H9 (cell line): ENCODE measurements around the gene MVD. TPM values are rescaled to one million over a fixed set of nuclear protein-coding genes. Genes with fewer than 3 reads are reported as not detected.

Experiments used
- DNase-seq: peaks from one replicate; pipeline ENCODE4 v3.0.0-alpha.2; 2017
- H2AFZ ChIP-seq: one replicate; pipeline ENCODE4 v1.6.1; 2013; ENCODE audit warnings: mild to moderate bottlenecking, low read length, control low read depth, moderate library complexity
- H2AK5ac ChIP-seq: 2 replicates; pipeline ENCODE4 v1.6.1; 2013; ENCODE audit warnings: low read length, control low read depth, mixed read lengths; ENCODE audit not compliant: insufficient read length
- H2BK120ac ChIP-seq: one replicate; pipeline ENCODE4 v1.6.1; 2013; ENCODE audit warnings: low read depth, mild to moderate bottlenecking, low read length, control low read depth, inconsistent platforms; ENCODE audit not compliant: poor library complexity, severe bottlenecking
- H2BK12ac ChIP-seq: 2 replicates; pipeline ENCODE4 v1.6.1; 2013; ENCODE audit warnings: low read length, control low read depth, mixed read lengths, low read depth; ENCODE audit not compliant: insufficient read length
- H2BK15ac ChIP-seq: 2 replicates; pipeline ENCODE4 v1.6.1; 2013; ENCODE audit warnings: low read depth, low read length, control low read depth
- H2BK20ac ChIP-seq: one replicate; pipeline ENCODE4 v1.6.1; 2013; ENCODE audit warnings: low read depth, mild to moderate bottlenecking, low read length, control low read depth, inconsistent platforms; ENCODE audit not compliant: poor library complexity, severe bottlenecking
- H2BK5ac ChIP-seq: 2 replicates; pipeline ENCODE4 v1.6.1; 2013; ENCODE audit warnings: low read length, control low read depth, mixed read lengths; ENCODE audit not compliant: insufficient read length
- H3K14ac ChIP-seq: 2 replicates; pipeline ENCODE4 v1.6.1; 2013; ENCODE audit warnings: low read length, control low read depth; ENCODE audit not compliant: insufficient read depth
- H3K18ac ChIP-seq: 2 replicates; pipeline ENCODE4 v1.6.1; 2013; ENCODE audit warnings: low read depth, mild to moderate bottlenecking, mixed read lengths, low read length, control low read depth; ENCODE audit not compliant: insufficient read length
- H3K23ac ChIP-seq: 2 replicates; pipeline ENCODE4 v1.6.1; 2013; ENCODE audit warnings: low read length, control low read depth, mixed read lengths, low read depth; ENCODE audit not compliant: insufficient read length
- H3K23me2 ChIP-seq: 2 replicates; pipeline ENCODE4 v1.6.1; 2013; ENCODE audit warnings: low read depth, mild to moderate bottlenecking, mixed read lengths, low read length, control low read depth; ENCODE audit not compliant: insufficient read length, poor library complexity, severe bottlenecking
- H3K27ac ChIP-seq: 2 replicates; pipeline ENCODE4 v1.5.1; 2013; ENCODE audit warnings: low read length, control low read depth, mixed read lengths, low read depth; ENCODE audit not compliant: insufficient read length
- H3K27me3 ChIP-seq: 2 replicates; pipeline ENCODE4 v1.6.1; 2013; ENCODE audit warnings: low read length, control low read depth, inconsistent platforms; ENCODE audit not compliant: insufficient read depth
- H3K4ac ChIP-seq: 2 replicates; pipeline ENCODE4 v1.6.1; 2013; ENCODE audit warnings: low read depth, mild to moderate bottlenecking, control low read depth, inconsistent platforms, low read length, moderate library complexity
- H3K4me1 ChIP-seq: 2 replicates; pipeline ENCODE4 v1.6.1; 2013; ENCODE audit warnings: low read length, control low read depth, inconsistent platforms; ENCODE audit not compliant: insufficient read depth
- H3K4me2 ChIP-seq: 2 replicates; pipeline ENCODE4 v1.6.1; 2013; ENCODE audit warnings: low read length, control low read depth, mixed read lengths; ENCODE audit not compliant: insufficient read length, insufficient read depth
- H3K56ac ChIP-seq: 2 replicates; pipeline ENCODE4 v1.6.1; 2013; ENCODE audit warnings: low read depth, mild to moderate bottlenecking, mixed read lengths, low read length, control low read depth; ENCODE audit not compliant: insufficient read length
- H3K79me1 ChIP-seq: 2 replicates; pipeline ENCODE4 v1.6.1; 2013; ENCODE audit warnings: low read depth, mild to moderate bottlenecking, moderate library complexity, low read length, control low read depth, inconsistent platforms; ENCODE audit not compliant: insufficient read depth, poor library complexity, severe bottlenecking
- H3K79me2 ChIP-seq: 2 replicates; pipeline ENCODE4 v1.6.1; 2013; ENCODE audit warnings: low read length, control low read depth, inconsistent platforms; ENCODE audit not compliant: insufficient read depth
- H3K9ac ChIP-seq: 2 replicates; pipeline ENCODE4 v1.6.1; 2013; ENCODE audit warnings: low read length, control low read depth, mixed read lengths; ENCODE audit not compliant: insufficient read length; ENCODE audit errors: extremely low read depth
- H3K9me3 ChIP-seq: one replicate; pipeline ENCODE4 v1.6.1; 2013; ENCODE audit warnings: low read depth, low read length, inconsistent platforms; ENCODE audit not compliant: control insufficient read depth
- H3T11ph ChIP-seq: one replicate; pipeline ENCODE4 v1.6.1; 2013; ENCODE audit warnings: mild to moderate bottlenecking, low read length, control low read depth, inconsistent platforms
- H4K20me1 ChIP-seq: one replicate; pipeline ENCODE4 v1.6.1; 2013; ENCODE audit not compliant: control insufficient read depth, insufficient read length, insufficient read depth
- H4K5ac ChIP-seq: 2 replicates; pipeline ENCODE4 v1.6.1; 2013; ENCODE audit warnings: low read depth, mild to moderate bottlenecking, mixed read lengths, low read length, control low read depth; ENCODE audit not compliant: insufficient read length
- H4K8ac ChIP-seq: replicated peaks from 2 replicates; pipeline ENCODE4 v1.6.1; 2013; ENCODE audit warnings: low read length, control low read depth, mixed read lengths, low read depth; ENCODE audit not compliant: insufficient read length
- H4K91ac ChIP-seq: 2 replicates; pipeline ENCODE4 v1.6.1; 2013; ENCODE audit warnings: low read depth, mild to moderate bottlenecking, moderate library complexity, mixed read lengths, low read length, control low read depth; ENCODE audit not compliant: insufficient read length
- H3K27ac Mint-ChIP-seq, 3 experiments: 2 replicates in 2 of 3; 3 replicates in 1 of 3; pipeline ENCODE4 v1.8.0; 2020 to 2021; ENCODE audit warnings: mixed read lengths in 3 of 3, mild to moderate bottlenecking in 1 of 3, moderate library complexity in 1 of 3
- H3K27me3 Mint-ChIP-seq: 2 replicates; pipeline ENCODE4 v1.8.0; 2021; ENCODE audit warnings: low read depth, mild to moderate bottlenecking, moderate library complexity, mixed read lengths
- H3K36me3 Mint-ChIP-seq, 3 experiments: 2 replicates in 2 of 3; 3 replicates in 1 of 3; pipeline ENCODE4 v1.8.0; 2020 to 2021; ENCODE audit warnings: low read depth in 3 of 3, mixed read lengths in 3 of 3; ENCODE audit not compliant: insufficient read depth in 1 of 3
- H3K4me1 Mint-ChIP-seq, 2 experiments: 2 replicates each; pipeline ENCODE4 v1.8.0; 2020; ENCODE audit warnings: mixed read lengths in 2 of 2
- H3K4me3 Mint-ChIP-seq, 2 experiments: 2 replicates in 1 of 2; 3 replicates in 1 of 2; pipeline ENCODE4 v1.8.0; 2020 to 2021; ENCODE audit warnings: mild to moderate bottlenecking in 2 of 2, mixed read lengths in 2 of 2, moderate library complexity in 1 of 2
- H3K9me3 Mint-ChIP-seq, 2 experiments: 2 replicates in 1 of 2; 3 replicates in 1 of 2; pipeline ENCODE4 v1.8.0; 2020; ENCODE audit warnings: mild to moderate bottlenecking in 2 of 2, mixed read lengths in 2 of 2, moderate library complexity in 1 of 2
- CTCF ChIP-seq: fragments of 200-600 bp; sonication (generic); conservative IDR thresholded peaks from 3 replicates; pipeline ENCODE4 v1.8.0; 2021; ENCODE audit warnings: antibody characterized with exemption, mild to moderate bottlenecking
- WGBS: extraction: QIAGEN DNeasy Blood & Tissue Kit; methylation state at CpG from one replicate; pipeline ENCODE4 v1.1.7; 2013; ENCODE audit warnings: missing lambda C conversion rate, low lambda C conversion rate, mixed read lengths; ENCODE audit not compliant: insufficient read length; ENCODE audit errors: extremely low coverage; 5-methylcytosine and 5-hydroxymethylcytosine counted together
- total RNA-seq: library from RNA; stranded (reverse); gene quantifications from 2 replicates; pipeline ENCODE4 v1.2.1, GENCODE V29; 2021

The MVD gene
- total RNA-seq, 1 experiment from 2014 or later: 53.2 TPM

GRCh38 chr16:88676502-88677242 is 13.8 kb upstream of the MVD start:
- Histone ChIP-seq H3K79me1 (no peaks in the 10 kb centered on the region), H3K9me3 (no peaks in the 10 kb centered on the region), H4K91ac (no peak overlapping the region), H3K9ac (no peak overlapping the region), H2AFZ (no peak overlapping the region), H3K23me2 (no peaks in the 10 kb centered on the region), H3K23ac (no peak overlapping the region), H3K18ac (no peak overlapping the region), H3K4me1 (no peaks in the 10 kb centered on the region), H2BK120ac (no peak overlapping the region), H3K4me2 (no peak overlapping the region), H2BK12ac (no peak overlapping the region), H4K20me1 (no peaks in the 10 kb centered on the region), H3K14ac (no peak overlapping the region), H2BK15ac (no peak overlapping the region), H3K27ac (no peak overlapping the region), H3T11ph (no peak overlapping the region), H2BK5ac (no peak overlapping the region), H3K79me2 (no peaks in the 10 kb centered on the region), H3K27me3 (no peaks in the 10 kb centered on the region), H3K56ac (no peak overlapping the region), H2AK5ac (no peak overlapping the region), H4K8ac (no peak overlapping the region), H3K4ac (no peak overlapping the region), H2BK20ac (no peak overlapping the region), H4K5ac (no peak overlapping the region)
- DNase-seq: no peak
- no peak for TF ChIP-seq CTCF
- H3K27me3 Mint-ChIP-seq: no peaks in the 10 kb centered on the region
- H3K36me3 Mint-ChIP-seq: peaks cover 0 to 9% (median 2%) of the 10 kb centered on the region in 3 experiments; a peak in 2 of 7 replicates
- peaks cover 6 to 7% of the 10 kb centered on the region in 2 experiments for H3K4me1 Mint-ChIP-seq
- no peak overlapping the region for H3K4me3 Mint-ChIP-seq
- no peaks in the 10 kb centered on the region for H3K9me3 Mint-ChIP-seq
- WGBS: no CpG with 5 or more reads among the region's 22 CpGs
- no peak overlapping the region; a peak in 2 of 7 replicates for H3K27ac Mint-ChIP-seq
